Karpas-422 (cell line): Measurements from ENCODE around the gene SLC5A2. TPM values are rescaled to one million over a fixed set of nuclear protein-coding genes. Genes with fewer than 3 reads are reported as not detected.
"Not testable (repeated sequence)": the region's sequence is repeated elsewhere in the genome, so short reads cannot be mapped to it uniquely, and the experiment has no call there.

Experiments
- DNase-seq: peaks from one replicate; pipeline ENCODE4 v3.0.0-alpha.2; 2015
- H2AFZ ChIP-seq: fragments of 200-600 bp; sonication (generic); 2 replicates; pipeline ENCODE4 v1.6.1; 2014; ENCODE audit warnings: antibody characterized with exemption, low read length, mixed read lengths
- H3K27ac ChIP-seq: fragments of 200-600 bp; sonication (generic); 2 replicates; pipeline ENCODE4 v1.5.1; 2014; ENCODE audit warnings: mild to moderate bottlenecking, low read length, moderate library complexity
- H3K27me3 ChIP-seq: fragments of 200-600 bp; sonication (generic); 2 replicates; pipeline ENCODE4 v1.6.1; 2014; ENCODE audit warnings: low read length, mixed read lengths
- H3K36me3 ChIP-seq: fragments of 200-600 bp; sonication (generic); 2 replicates; pipeline ENCODE4 v1.6.1; 2014; ENCODE audit warnings: low read length, mixed read lengths; ENCODE audit not compliant: insufficient read depth
- H3K4me1 ChIP-seq: fragments of 200-600 bp; sonication (generic); 2 replicates; pipeline ENCODE4 v1.6.1; 2014; ENCODE audit warnings: mild to moderate bottlenecking, low read length, mixed read lengths
- H3K4me2 ChIP-seq: fragments of 200-600 bp; sonication (generic); 2 replicates; pipeline ENCODE4 v1.6.1; 2014; ENCODE audit warnings: low read length, low read depth, mild to moderate bottlenecking; ENCODE audit not compliant: poor library complexity, severe bottlenecking
- H3K4me3 ChIP-seq: fragments of 200-600 bp; sonication (generic); 2 replicates; pipeline ENCODE4 v1.5.1; 2014; ENCODE audit warnings: mild to moderate bottlenecking, antibody characterized with exemption, low read length, mixed read lengths
- H3K79me2 ChIP-seq: fragments of 200-600 bp; sonication (generic); 2 replicates; pipeline ENCODE4 v1.6.1; 2014; ENCODE audit warnings: mild to moderate bottlenecking, low read length, mixed read lengths
- H3K9ac ChIP-seq: fragments of 200-600 bp; sonication (generic); 2 replicates; pipeline ENCODE4 v1.6.0; 2014; ENCODE audit warnings: low read length
- H3K9me2 ChIP-seq: fragments of 200-600 bp; sonication (generic), shearing (Covaris generic); replicated peaks from 2 replicates; pipeline ENCODE4 v1.6.0; 2014; ENCODE audit warnings: mild to moderate bottlenecking, low read length, moderate library complexity; ENCODE audit not compliant: insufficient read depth
- H3K9me3 ChIP-seq: fragments of 300-700, 200-600 bp; sonication (generic); 2 replicates; pipeline ENCODE4 v1.6.1; 2014; ENCODE audit warnings: low read length, mixed read lengths
- H4K20me1 ChIP-seq: fragments of 200-600 bp; sonication (generic); 2 replicates; pipeline ENCODE4 v1.6.1; 2014; ENCODE audit warnings: mild to moderate bottlenecking, antibody characterized with exemption, low read length, low read depth; ENCODE audit not compliant: insufficient read depth
- total RNA-seq: library from RNA; depleted of rRNA; stranded (reverse); fragments of >200 nt; shearing (Covaris generic); gene quantifications from 2 replicates; pipeline ENCODE4 v1.2.3, GENCODE V29; 2014; ENCODE audit warnings: low replicate concordance

SLC5A2 gene
- total RNA-seq, 1 experiment from 2014 or later = not detected

- Histone ChIP-seq H3K4me3 (no peak overlapping the region), H3K9ac (no peak overlapping the region)
Measured at GRCh38 chr16:31476303-31477219, 6.4 kb upstream of the SLC5A2 start.

DNA sequence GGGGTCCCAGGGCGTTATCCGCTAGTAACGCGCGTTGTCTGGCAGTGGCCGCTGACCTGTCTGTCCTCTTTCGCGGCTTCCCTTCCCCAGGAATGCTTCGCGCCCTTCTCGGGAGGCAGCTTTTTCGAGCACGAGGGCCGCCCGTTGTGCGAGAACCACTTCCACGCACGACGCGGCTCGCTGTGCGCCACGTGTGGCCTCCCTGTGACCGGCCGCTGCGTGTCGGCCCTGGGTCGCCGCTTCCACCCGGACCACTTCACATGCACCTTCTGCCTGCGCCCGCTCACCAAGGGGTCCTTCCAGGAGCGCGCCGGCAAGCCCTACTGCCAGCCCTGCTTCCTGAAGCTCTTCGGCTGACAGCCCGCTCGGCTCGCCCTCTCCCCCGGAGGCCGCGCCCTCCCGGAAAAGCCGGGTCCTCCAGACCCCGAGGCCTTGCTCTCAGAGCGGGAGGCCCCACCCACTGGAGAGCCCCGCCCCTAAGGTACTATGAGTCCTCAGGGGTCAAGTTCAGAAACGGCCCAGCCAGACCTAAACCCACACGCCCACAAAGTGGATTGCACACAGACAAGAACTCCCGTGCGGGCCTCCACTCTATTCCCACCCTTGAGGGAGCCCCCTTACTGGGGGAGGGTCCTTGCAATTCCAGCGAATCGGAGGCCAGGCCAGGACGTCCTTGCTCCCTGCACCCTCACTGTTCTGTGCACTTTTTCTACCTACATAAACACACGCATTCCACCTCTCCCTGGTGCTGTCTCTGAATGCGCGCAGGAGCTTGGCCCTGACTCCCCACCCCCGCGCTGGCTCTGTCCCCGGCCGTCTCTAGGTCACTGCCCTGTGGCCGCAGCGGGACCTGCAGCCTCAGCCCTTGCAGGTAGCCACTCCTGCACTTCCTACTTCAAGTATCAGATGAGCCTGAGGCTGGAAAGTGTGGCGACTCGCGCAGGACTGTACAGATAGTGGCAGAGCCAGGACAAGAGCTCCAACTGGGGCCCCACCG is 5.4 kb upstream of the SLC5A2 start:
- no peak overlapping the region for H3K27ac ChIP-seq
- no peaks in the 10 kb centered on the region for H3K9me3 ChIP-seq
- H4K20me1 ChIP-seq = no peaks in the 10 kb centered on the region
- no peak for DNase-seq
- no peak overlapping the region for H3K9ac ChIP-seq
- no peak overlapping the region for H3K4me2 ChIP-seq
- H3K4me1 ChIP-seq = no peaks in the 10 kb centered on the region
- no peaks in the 10 kb centered on the region for H3K36me3 ChIP-seq
- H3K9me2 ChIP-seq = no peaks in the 10 kb centered on the region
- no peak overlapping the region for H3K4me3 ChIP-seq
- no peak overlapping the region for H2AFZ ChIP-seq
- no peaks in the 10 kb centered on the region for H3K79me2 ChIP-seq
- no peaks in the 10 kb centered on the region for H3K27me3 ChIP-seq

More at GRCh38 chr16:31476303-31477219, 6.4 kb upstream of the SLC5A2 start:
- Histone ChIP-seq H2AFZ (no peak overlapping the region), H3K27ac (no peak overlapping the region), H3K27me3 (no peaks in the 10 kb centered on the region), H3K9me2 (no peaks in the 10 kb centered on the region), H3K4me1 (no peaks in the 10 kb centered on the region), H3K9me3 (no peaks in the 10 kb centered on the region), H4K20me1 (no peaks in the 10 kb centered on the region), H3K36me3 (no peaks in the 10 kb centered on the region), H3K79me2 (no peaks in the 10 kb centered on the region), H3K4me2 (no peak overlapping the region)
- DNase-seq = no peak

DNA sequence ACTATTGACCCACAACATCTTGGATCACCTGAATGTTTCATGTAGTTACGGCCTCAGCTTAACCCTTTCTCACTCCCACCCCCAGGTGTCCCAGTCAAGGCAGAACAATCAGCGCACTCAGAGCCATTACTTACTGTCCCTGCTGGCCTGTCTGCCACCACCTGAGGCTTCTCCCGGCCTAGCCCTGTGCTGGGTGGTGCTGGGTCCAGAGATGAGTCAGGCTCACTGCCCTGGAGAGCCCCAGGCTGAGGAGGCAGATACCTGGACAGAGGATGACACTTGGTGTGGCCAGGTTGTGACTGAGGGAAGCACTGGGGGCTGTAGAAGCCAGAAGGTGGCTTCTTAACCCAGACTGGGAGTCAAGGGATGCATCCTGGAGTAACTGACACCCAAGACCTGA is 4.0 kb upstream of the SLC5A2 start:
- Histone ChIP-seq H3K27me3 (no peaks in the 10 kb centered on the region), H2AFZ (no peak overlapping the region), H3K4me1 (no peaks in the 10 kb centered on the region), H4K20me1 (no peaks in the 10 kb centered on the region), H3K9me3 (no peaks in the 10 kb centered on the region), H3K4me3 (no peak overlapping the region), H3K4me2 (no peak overlapping the region), H3K36me3 (no peaks in the 10 kb centered on the region), H3K79me2 (no peaks in the 10 kb centered on the region), H3K9me2 (no peaks in the 10 kb centered on the region), H3K9ac (no peak overlapping the region), H3K27ac (no peak overlapping the region)
- no peak for DNase-seq

DNA sequence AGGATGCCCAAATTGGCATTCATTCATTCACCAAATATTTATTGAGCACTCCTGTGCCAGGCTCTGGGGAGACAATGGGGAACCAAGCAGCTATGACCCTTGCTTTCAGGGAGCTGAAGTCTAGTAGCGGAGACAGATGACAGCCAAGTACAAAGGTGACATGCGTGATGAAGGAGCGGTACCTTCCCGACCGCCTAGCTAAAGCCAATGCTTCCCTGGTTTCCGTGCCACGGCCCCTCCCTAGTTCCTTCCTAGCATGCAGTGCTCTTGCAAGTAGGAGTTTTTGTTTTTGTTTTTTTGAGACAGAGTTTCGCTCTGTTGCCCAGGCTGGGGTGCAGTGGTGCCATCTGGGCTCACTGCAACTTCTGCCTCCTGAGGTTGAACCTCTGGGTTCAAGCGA is 3.2 kb upstream of the SLC5A2 start:
- no peaks in the 10 kb centered on the region for H3K79me2 ChIP-seq
- H3K9me2 ChIP-seq = no peaks in the 10 kb centered on the region
- no peak overlapping the region for H2AFZ ChIP-seq
- H3K4me2 ChIP-seq = no peak overlapping the region
- no peaks in the 10 kb centered on the region for H3K9me3 ChIP-seq
- no peaks in the 10 kb centered on the region for H4K20me1 ChIP-seq
- no peaks in the 10 kb centered on the region for H3K4me1 ChIP-seq
- no peak overlapping the region for H3K27ac ChIP-seq
- DNase-seq = no peak
- H3K36me3 ChIP-seq = no peaks in the 10 kb centered on the region
- H3K4me3 ChIP-seq = no peak overlapping the region
- no peak overlapping the region for H3K9ac ChIP-seq
- no peaks in the 10 kb centered on the region for H3K27me3 ChIP-seq

GRCh38 chr16:31480851-31481536 is 1.9 kb upstream of the SLC5A2 start:
- no peaks in the 10 kb centered on the region for H3K36me3 ChIP-seq
- no peaks in the 10 kb centered on the region for H3K9me2 ChIP-seq
- no peaks in the 10 kb centered on the region for H3K4me1 ChIP-seq
- no peaks in the 10 kb centered on the region for H3K79me2 ChIP-seq
- no peak overlapping the region for H2AFZ ChIP-seq
- no peak overlapping the region for H3K4me3 ChIP-seq
- no peak overlapping the region for H3K4me2 ChIP-seq
- no peak overlapping the region for H3K27ac ChIP-seq
- no peaks in the 10 kb centered on the region for H3K9me3 ChIP-seq
- H3K9ac ChIP-seq = no peak overlapping the region
- DNase-seq = no peak
- H4K20me1 ChIP-seq = no peaks in the 10 kb centered on the region
- no peaks in the 10 kb centered on the region for H3K27me3 ChIP-seq

GRCh38 chr16:31484048-31484447 is 1.1 kb downstream of the SLC5A2 start:
- H3K36me3 ChIP-seq, H3K4me3 ChIP-seq, H3K4me2 ChIP-seq, H3K79me2 ChIP-seq, H3K9me3 ChIP-seq, H3K9me2 ChIP-seq, H3K27ac ChIP-seq, H4K20me1 ChIP-seq, H2AFZ ChIP-seq, DNase-seq, H3K27me3 ChIP-seq, H3K9ac ChIP-seq, H3K4me1 ChIP-seq: not testable (repeated sequence)

GRCh38 chr16:31484491-31485171 is 1.7 kb downstream of the SLC5A2 start:
- no peak overlapping the region for H3K4me2 ChIP-seq
- H3K27me3 ChIP-seq = no peaks in the 10 kb centered on the region
- no peaks in the 10 kb centered on the region for H3K4me1 ChIP-seq
- no peak overlapping the region for H3K9ac ChIP-seq
- H3K79me2 ChIP-seq = no peaks in the 10 kb centered on the region
- H3K27ac ChIP-seq = no peak overlapping the region
- H2AFZ ChIP-seq = no peak overlapping the region
- H4K20me1 ChIP-seq = no peaks in the 10 kb centered on the region
- no peaks in the 10 kb centered on the region for H3K9me2 ChIP-seq
- H3K4me3 ChIP-seq = no peak overlapping the region
- no peaks in the 10 kb centered on the region for H3K9me3 ChIP-seq
- DNase-seq = no peak
- H3K36me3 ChIP-seq = no peaks in the 10 kb centered on the region
